PC-9 (cell line): ENCODE results near the gene CREB3L1.

Source experiments
- CTCF ChIP-seq: fragments of 200-600 bp; sonication (generic); conservative IDR thresholded peaks from 2 replicates; pipeline ENCODE4 v1.6.1; 2017; ENCODE audit warnings: mixed run types, antibody characterized with exemption, mild to moderate bottlenecking, moderate library complexity
- EZH2 ChIP-seq: fragments of 200-600 bp; sonication (generic); IDR thresholded peaks from 2 replicates; pipeline ENCODE4 v1.8.0; 2017; ENCODE audit warnings: antibody characterized with exemption, low read depth

- TF ChIP-seq CTCF = no peak
- TF ChIP-seq EZH2 = no peak
Observed at GRCh38 chr11:46370253-46370652, 92.8 kb downstream of the CREB3L1 start.
